Activated CD8-positive, alpha-beta T cell treated with anti-CD3 and anti-CD28 coated beads, Interleukin-2, amount 10 ng/mL, durations not matched to agents 7 days and 5 days (primary cell): ENCODE data around the gene EME2. TPM values are rescaled to one million over a fixed set of nuclear protein-coding genes. Genes with fewer than 3 reads are reported as not detected.

Experiments used
- ATAC-seq: fragments of 150-1000 bp; cut with Tn5 transposase; one replicate; pipeline ENCODE4 v1.10.0; 2021; ENCODE audit warnings: moderate library complexity
- CTCF ChIA-PET: fragments of 350-600 bp; sonication (Branson Sonifier 250); formaldehyde crosslinking; loops from one replicate; lab custom pipeline; 2021; ENCODE audit warnings: antibody characterized with exemption; lab: Charles Lee
- POLR2A ChIA-PET: fragments of 350-600 bp; sonication (Branson Sonifier 250); formaldehyde crosslinking; loops from one replicate; lab custom pipeline; 2021; ENCODE audit warnings: antibody characterized with exemption; lab: Charles Lee
- DNase-seq: peaks from one replicate; pipeline ENCODE4 v3.0.0-alpha.2; 2020
- H3K27ac Mint-ChIP-seq: one replicate; pipeline ENCODE4 v1.8.0; 2021; ENCODE audit warnings: mild to moderate bottlenecking, mixed read lengths
- H3K27me3 Mint-ChIP-seq: one replicate; pipeline ENCODE4 v1.8.0; 2021; ENCODE audit warnings: low read depth, mixed read lengths
- H3K36me3 Mint-ChIP-seq: one replicate; pipeline ENCODE4 v1.8.0; 2021; ENCODE audit warnings: low read depth, mixed read lengths
- H3K4me1 Mint-ChIP-seq: one replicate; pipeline ENCODE4 v1.8.0; 2021; ENCODE audit warnings: low read depth, mixed read lengths
- H3K4me3 Mint-ChIP-seq: one replicate; pipeline ENCODE4 v1.8.0; 2021; ENCODE audit warnings: mild to moderate bottlenecking, mixed read lengths
- H3K9me3 Mint-ChIP-seq: one replicate; pipeline ENCODE4 v1.8.0; 2022; ENCODE audit warnings: mixed read lengths; ENCODE audit not compliant: insufficient read depth
- total RNA-seq, 2 experiments: library from RNA; stranded (reverse); gene quantifications; one replicate each; pipeline ENCODE4 v1.2.3, GENCODE V29; 2021

Gene EME2
- total RNA-seq, 2 experiments from 2014 or later: 31.8 to 32.0 TPM

- Mint-ChIP-seq H3K9me3 (no peaks in the 10 kb centered on the region), H3K27me3 (no peaks in the 10 kb centered on the region), H3K4me3 (no peak overlapping the region), H3K27ac (no peak overlapping the region), H3K36me3 (peaks cover 14% of the 10 kb centered on the region), H3K4me1 (peaks cover 7% of the 10 kb centered on the region)
- CTCF ChIA-PET: no interaction called here
- ATAC-seq (no peak), DNase-seq (no peak)
- POLR2A ChIA-PET: no interaction called here
These were observed 9.6 kb upstream of the EME2 start for GRCh38 chr16:1762879-1763520.

DNA sequence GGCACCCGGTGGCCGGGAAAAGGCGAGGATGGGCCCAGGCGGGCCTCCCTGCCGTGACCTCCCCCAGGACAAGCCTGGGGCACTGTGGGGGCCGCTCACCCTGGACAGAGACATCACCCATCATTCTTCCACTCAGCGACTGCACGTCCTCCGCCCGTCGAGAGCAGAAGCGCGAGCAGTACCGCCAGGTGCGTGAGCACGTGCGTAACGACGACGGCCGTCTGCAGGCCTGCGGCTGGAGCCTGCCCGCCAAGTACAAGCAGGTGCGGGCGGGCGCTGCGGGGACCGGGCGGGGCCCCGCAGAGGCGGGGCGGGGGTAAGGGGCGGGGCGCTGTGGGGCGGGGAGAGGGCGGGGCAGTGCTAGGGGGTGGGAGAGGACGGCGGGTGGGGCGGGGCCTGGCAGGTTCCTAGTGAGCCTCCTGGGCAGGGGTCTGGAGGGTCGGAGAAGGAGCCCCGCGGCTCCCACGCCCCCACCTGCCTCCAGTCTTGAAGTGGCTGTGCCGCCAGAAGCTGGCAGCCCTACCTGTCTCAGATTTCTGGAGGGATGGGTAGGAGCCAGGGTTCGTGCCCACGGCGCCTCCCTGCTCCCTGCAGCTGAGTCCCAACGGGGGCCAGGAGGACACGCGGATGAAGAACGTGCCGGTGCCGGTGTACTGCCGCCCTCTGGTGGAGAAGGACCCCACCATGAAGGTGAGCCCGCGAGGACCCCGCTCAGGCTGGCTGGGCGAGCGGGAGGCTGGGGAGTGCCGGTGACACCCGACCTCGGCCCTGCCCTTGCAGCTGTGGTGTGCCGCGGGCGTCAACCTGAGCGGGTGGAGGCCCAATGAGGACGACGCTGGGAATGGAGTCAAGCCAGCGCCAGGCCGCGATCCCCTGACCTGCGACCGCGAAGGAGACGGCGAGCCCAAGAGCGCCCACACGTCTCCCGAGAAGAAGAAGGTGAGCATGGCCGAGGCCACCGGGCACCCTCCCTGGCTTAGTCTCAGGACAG lies 8.8 kb upstream of the EME2 start:
- CTCF ChIA-PET: no interaction called here
- no peaks in the 10 kb centered on the region for H3K27me3 Mint-ChIP-seq
- no peak overlapping the region for H3K4me3 Mint-ChIP-seq
- H3K4me1 Mint-ChIP-seq: peaks cover 3% of the 10 kb centered on the region
- DNase-seq (no peak), ATAC-seq (no peak)
- H3K36me3 Mint-ChIP-seq: peaks cover 15% of the 10 kb centered on the region
- H3K27ac Mint-ChIP-seq: no peak overlapping the region
- POLR2A ChIA-PET: no interaction called here
- no peaks in the 10 kb centered on the region for H3K9me3 Mint-ChIP-seq

GRCh38 chr16:1764971-1765370 lies 7.6 kb upstream of the EME2 start:
- H3K36me3 Mint-ChIP-seq: peaks cover 17% of the 10 kb centered on the region
- H3K27me3 Mint-ChIP-seq: no peaks in the 10 kb centered on the region
- H3K4me3 Mint-ChIP-seq: no peak overlapping the region
- peaks cover 2% of the 10 kb centered on the region for H3K4me1 Mint-ChIP-seq
- DNase-seq: no peak
- no peak overlapping the region for H3K27ac Mint-ChIP-seq
- ATAC-seq: no peak
- ChIA-PET CTCF (no interaction called here), POLR2A (no interaction called here)
- H3K9me3 Mint-ChIP-seq: no peaks in the 10 kb centered on the region

DNA sequence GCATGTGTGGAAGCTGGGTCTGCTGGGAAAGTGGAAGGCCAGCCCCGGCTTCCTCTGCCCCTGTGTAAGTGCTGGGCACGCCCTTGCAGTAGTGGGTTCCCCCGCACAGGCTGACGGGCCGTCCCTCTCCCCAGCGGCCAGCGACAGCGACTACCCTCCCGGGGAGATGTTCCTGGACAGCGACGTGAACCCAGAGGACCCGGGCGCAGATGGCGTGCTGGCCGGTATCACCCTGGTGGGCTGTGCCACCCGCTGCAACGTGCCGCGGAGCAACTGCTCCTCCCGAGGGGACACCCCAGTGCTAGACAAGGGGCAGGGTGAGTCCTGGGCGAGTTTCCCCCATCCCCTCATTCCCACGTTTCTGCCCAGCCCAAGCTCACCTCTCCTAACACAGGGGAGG lies 6.8 kb upstream of the EME2 start:
- Mint-ChIP-seq H3K27ac (no peak overlapping the region), H3K4me1 (peaks cover 9% of the 10 kb centered on the region), H3K36me3 (peaks cover 22% of the 10 kb centered on the region), H3K4me3 (no peak overlapping the region), H3K27me3 (no peaks in the 10 kb centered on the region), H3K9me3 (no peaks in the 10 kb centered on the region)
- ATAC-seq: no peak
- ChIA-PET CTCF (interaction anchor here (1.2 kb wide), 1 partner anchor 60 kb away, joined by 3 read pairs; the partner anchor contains the start of gene MAPK8IP3), POLR2A (no interaction called here)
- DNase-seq: no peak

- Mint-ChIP-seq H3K9me3 (no peaks in the 10 kb centered on the region), H3K4me3 (no peak overlapping the region), H3K4me1 (peaks cover 9% of the 10 kb centered on the region), H3K36me3 (peaks cover 19% of the 10 kb centered on the region), H3K27ac (no peak overlapping the region), H3K27me3 (no peaks in the 10 kb centered on the region)
- ChIA-PET CTCF (interaction anchor here (1.2 kb wide), 1 partner anchor 60 kb away, joined by 3 read pairs; the partner anchor contains the start of gene MAPK8IP3), POLR2A (no interaction called here)
- ATAC-seq (no peak), DNase-seq (no peak)
These were observed 6.4 kb upstream of the EME2 start for GRCh38 chr16:1766231-1766630.

DNA sequence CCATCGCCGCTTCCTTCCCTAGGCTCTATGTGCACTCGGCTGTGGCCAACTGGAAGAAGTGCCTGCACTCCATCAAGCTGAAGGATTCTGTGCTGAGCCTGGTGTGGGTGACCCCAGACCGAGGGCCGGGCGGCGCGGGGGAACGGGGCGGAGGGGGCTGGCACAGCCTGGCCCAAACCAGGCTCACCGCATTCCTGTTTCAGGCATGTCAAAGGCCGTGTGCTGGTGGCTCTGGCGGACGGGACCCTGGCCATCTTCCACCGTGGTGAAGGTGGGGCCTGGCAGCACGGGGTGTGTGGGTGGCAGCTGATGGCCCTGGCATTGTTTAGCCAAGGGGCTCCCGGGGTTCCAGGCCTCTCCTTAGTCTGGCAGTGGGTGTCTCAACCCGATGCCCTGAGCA lies 5.9 kb upstream of the EME2 start:
- DNase-seq (no peak), ATAC-seq (no peak)
- no peak overlapping the region for H3K27ac Mint-ChIP-seq
- POLR2A ChIA-PET: no interaction called here
- no peaks in the 10 kb centered on the region for H3K9me3 Mint-ChIP-seq
- H3K4me1 Mint-ChIP-seq: peaks cover 9% of the 10 kb centered on the region
- no peak overlapping the region for H3K4me3 Mint-ChIP-seq
- H3K27me3 Mint-ChIP-seq: no peaks in the 10 kb centered on the region
- CTCF ChIA-PET: no interaction called here
- H3K36me3 Mint-ChIP-seq: peaks cover 18% of the 10 kb centered on the region

GRCh38 chr16:1767116-1767994 lies 5.3 kb upstream of the EME2 start:
- CTCF ChIA-PET: no interaction called here
- Mint-ChIP-seq H3K4me3 (no peak overlapping the region), H3K27me3 (no peaks in the 10 kb centered on the region), H3K27ac (no peak overlapping the region), H3K4me1 (peaks cover 11% of the 10 kb centered on the region), H3K9me3 (no peaks in the 10 kb centered on the region), H3K36me3 (peaks cover 21% of the 10 kb centered on the region)
- no peak for DNase-seq
- POLR2A ChIA-PET: interaction anchor here (0.6 kb wide), 1 partner anchor 17 kb away, joined by 3 read pairs; no protein-coding TSS in a partner anchor
- no peak for ATAC-seq

- H3K9me3 Mint-ChIP-seq: no peaks in the 10 kb centered on the region
- no peak for ATAC-seq
- DNase-seq: no peak
- H3K27me3 Mint-ChIP-seq: no peaks in the 10 kb centered on the region
- H3K27ac Mint-ChIP-seq: no peak overlapping the region
- POLR2A ChIA-PET: no interaction called here
- CTCF ChIA-PET: no interaction called here
- H3K4me3 Mint-ChIP-seq: no peak overlapping the region
- H3K4me1 Mint-ChIP-seq: peaks cover 11% of the 10 kb centered on the region
- H3K36me3 Mint-ChIP-seq: peaks cover 23% of the 10 kb centered on the region
These were observed 4.4 kb upstream of the EME2 start for GRCh38 chr16:1768061-1768766.

DNA sequence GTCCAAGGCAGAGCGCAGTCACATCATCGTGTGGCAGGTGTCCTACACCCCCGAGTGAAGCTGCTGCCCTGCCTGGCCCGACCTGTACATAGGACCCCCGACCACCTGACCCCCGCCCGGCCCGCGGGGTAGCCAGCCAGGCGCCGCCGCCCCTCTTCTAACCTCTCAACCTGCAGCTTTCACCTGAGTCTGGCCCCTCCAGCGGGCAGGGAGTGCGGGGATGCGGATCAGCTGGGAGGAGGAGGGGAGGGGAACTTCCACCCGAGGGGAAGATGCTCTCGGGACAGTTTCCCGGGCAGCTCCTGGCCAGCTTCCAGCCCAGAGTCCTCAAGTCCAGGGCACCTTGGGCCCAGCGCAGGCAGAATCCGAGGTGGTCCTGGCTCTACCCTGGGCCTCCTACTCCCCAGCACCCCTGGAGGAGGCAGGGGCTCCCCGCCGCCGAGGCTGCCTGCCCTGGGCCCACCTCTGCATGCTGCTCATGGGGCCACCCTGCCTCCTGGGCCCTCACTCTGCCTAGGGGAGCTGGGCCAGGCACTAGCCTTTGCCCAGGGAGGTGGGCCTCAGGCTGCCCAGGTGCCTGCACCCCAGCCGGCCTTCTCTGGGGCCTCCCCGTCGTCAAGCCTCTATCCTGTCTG lies 3.7 kb upstream of the EME2 start:
- no peak for ATAC-seq
- CTCF ChIA-PET: no interaction called here
- Mint-ChIP-seq H3K27ac (no peak overlapping the region), H3K27me3 (no peaks in the 10 kb centered on the region), H3K4me3 (no peak overlapping the region), H3K9me3 (no peaks in the 10 kb centered on the region), H3K36me3 (peaks cover 23% of the 10 kb centered on the region), H3K4me1 (peaks cover 11% of the 10 kb centered on the region)
- no peak for DNase-seq
- POLR2A ChIA-PET: interaction anchor here (1.2 kb wide), 1 partner anchor 63 kb away, joined by 3 read pairs; no protein-coding TSS in a partner anchor

- POLR2A ChIA-PET: interaction anchor here (1.2 to 4.7 kb wide), 4 partner anchors 10 to 349 kb away, joined by 3 to 39 read pairs (median 5); partner anchors contain the start of genes NUBP2, SPSB3 and UQCC4
- H3K36me3 Mint-ChIP-seq: peaks cover 23% of the 10 kb centered on the region
These were observed 3.0 kb upstream of the EME2 start for GRCh38 chr16:1769402-1770300.

More at GRCh38 chr16:1769402-1770300, 3.0 kb upstream of the EME2 start:
- no peaks in the 10 kb centered on the region for H3K9me3 Mint-ChIP-seq
- ATAC-seq (no peak), DNase-seq (no peak)
- H3K27me3 Mint-ChIP-seq: no peaks in the 10 kb centered on the region
- H3K27ac Mint-ChIP-seq: peak overlapping the region; percentile 81
- peak overlapping the region; percentile 99 for H3K4me3 Mint-ChIP-seq
- H3K4me1 Mint-ChIP-seq: peaks cover 12% of the 10 kb centered on the region
- CTCF ChIA-PET: no interaction called here
